MG63 (cell line): ENCODE data around the gene SPRED2. TPM values are rescaled to one million over a fixed set of nuclear protein-coding genes. Genes with fewer than 3 reads are reported as not detected.
A peak's percentile ranks its signal among the peaks of the same experiment; 100 is the strongest.

Experiments
- DNase-seq: peaks from one replicate; pipeline ENCODE4 v3.0.0-alpha.2; 2020
- H3K27me3 ChIP-seq: fragments of 250-450 bp; sonication (Bioruptor Pico); 2 replicates; pipeline ENCODE4 v1.5.1; 2020; ENCODE audit warnings: mild to moderate bottlenecking, moderate library complexity
- H3K36me3 ChIP-seq: fragments of 250-450 bp; sonication (Bioruptor Pico); 2 replicates; pipeline ENCODE4 v1.5.1; 2020; ENCODE audit warnings: mild to moderate bottlenecking, moderate library complexity
- H3K4me3 ChIP-seq: fragments of 250-450 bp; sonication (Bioruptor Pico); 2 replicates; pipeline ENCODE4 v1.5.1; 2020; ENCODE audit warnings: mild to moderate bottlenecking, moderate library complexity
- H3K9me3 ChIP-seq: fragments of 250-450 bp; sonication (Bioruptor Pico); 2 replicates; pipeline ENCODE4 v1.5.1; 2020; ENCODE audit warnings: mild to moderate bottlenecking, moderate library complexity
- total RNA-seq: library from RNA; depleted of rRNA; stranded (reverse); fragments of >200 nt; shearing (Covaris generic); gene quantifications from 2 replicates; pipeline ENCODE4 v1.2.3, GENCODE V29; 2014; ENCODE audit warnings: low replicate concordance

Gene SPRED2
- total RNA-seq, 1 experiment from 2014 or later: 3.8 TPM

DNA sequence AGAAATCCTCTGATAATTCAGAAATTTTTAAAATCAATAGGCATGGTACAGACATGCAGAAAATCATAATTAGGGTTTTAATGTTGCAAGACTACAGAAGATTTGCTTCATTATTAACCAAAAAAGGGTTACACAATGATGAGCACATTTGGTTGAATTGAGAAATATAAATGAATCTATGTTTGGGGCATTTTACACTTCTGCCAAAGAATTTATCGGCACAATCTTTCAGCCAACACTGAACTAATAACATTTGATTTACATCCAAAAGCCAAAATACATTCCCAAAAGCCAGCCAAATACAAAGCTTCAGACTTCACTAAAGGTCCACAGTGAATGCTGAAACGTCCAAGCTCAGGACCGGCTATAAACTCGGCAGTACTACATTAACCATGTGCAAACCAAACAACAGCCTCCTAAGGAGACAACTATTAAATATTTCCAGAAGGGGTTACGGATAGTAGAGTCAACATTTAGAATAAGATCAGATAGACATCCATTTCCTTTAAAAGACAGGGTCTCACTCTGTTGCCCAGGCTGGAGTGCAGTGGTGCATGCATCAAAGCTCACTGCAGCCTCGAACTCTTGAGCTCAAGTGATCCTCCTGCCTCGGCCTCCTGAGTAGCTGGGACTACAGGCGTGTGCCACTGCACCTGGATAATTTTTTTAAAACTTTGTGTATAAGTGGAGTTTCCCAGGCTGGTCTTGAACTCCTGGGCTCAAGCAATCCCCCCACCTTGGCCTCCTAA lies 29.4 kb downstream of the SPRED2 start:
- Histone ChIP-seq H3K4me3 (no peak overlapping the region), H3K9me3 (no peaks in the 10 kb centered on the region), H3K36me3 (no peaks in the 10 kb centered on the region), H3K27me3 (no peaks in the 10 kb centered on the region)
- peak; percentile 20 for DNase-seq

- Histone ChIP-seq H3K27me3 (no peaks in the 10 kb centered on the region), H3K9me3 (no peaks in the 10 kb centered on the region), H3K36me3 (no peaks in the 10 kb centered on the region), H3K4me3 (no peak overlapping the region)
- no peak for DNase-seq
Observed at GRCh38 chr2:65402323-65402722, 30.1 kb downstream of the SPRED2 start.

- Histone ChIP-seq H3K9me3 (no peaks in the 10 kb centered on the region), H3K36me3 (no peaks in the 10 kb centered on the region), H3K4me3 (no peak overlapping the region), H3K27me3 (no peaks in the 10 kb centered on the region)
- DNase-seq: peak; percentile 52
Observed at GRCh38 chr2:65397122-65397521, 35.3 kb downstream of the SPRED2 start.

- peak; percentile 65 for DNase-seq
- Histone ChIP-seq H3K4me3 (no peak overlapping the region), H3K27me3 (no peaks in the 10 kb centered on the region), H3K9me3 (no peaks in the 10 kb centered on the region), H3K36me3 (no peaks in the 10 kb centered on the region)
Observed at GRCh38 chr2:65396348-65397026, 35.9 kb downstream of the SPRED2 start.

- Histone ChIP-seq H3K9me3 (no peaks in the 10 kb centered on the region), H3K36me3 (no peaks in the 10 kb centered on the region), H3K4me3 (no peak overlapping the region), H3K27me3 (no peaks in the 10 kb centered on the region)
- DNase-seq: no peak
Observed at GRCh38 chr2:65395621-65396347, 36.6 kb downstream of the SPRED2 start.

- Histone ChIP-seq H3K36me3 (no peaks in the 10 kb centered on the region), H3K27me3 (no peaks in the 10 kb centered on the region), H3K9me3 (no peaks in the 10 kb centered on the region), H3K4me3 (no peak overlapping the region)
- no peak for DNase-seq
Observed at GRCh38 chr2:65393743-65394422, 38.5 kb downstream of the SPRED2 start.

GRCh38 chr2:65393046-65393445 lies 39.4 kb downstream of the SPRED2 start:
- Histone ChIP-seq H3K36me3 (no peaks in the 10 kb centered on the region), H3K9me3 (no peaks in the 10 kb centered on the region), H3K27me3 (no peaks in the 10 kb centered on the region), H3K4me3 (no peak overlapping the region)
- no peak for DNase-seq

DNA sequence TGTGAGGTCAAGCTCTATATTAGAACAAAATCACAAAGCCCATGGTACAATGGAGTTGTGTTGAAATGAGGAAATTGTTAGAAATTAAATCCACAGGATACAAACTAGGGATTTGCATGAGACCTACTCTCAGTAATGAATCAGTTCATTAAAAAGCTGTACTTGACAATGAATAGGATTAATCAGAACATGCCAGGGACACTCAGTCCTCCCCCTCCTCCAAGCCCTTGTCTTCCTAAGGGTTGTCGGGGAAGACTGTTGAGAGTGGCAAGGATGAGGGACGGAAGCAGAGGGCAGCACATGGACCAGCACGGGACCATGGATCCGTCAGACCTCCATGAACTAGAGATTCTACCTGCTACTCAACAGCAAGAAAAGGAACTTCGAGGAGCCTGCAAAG lies 39.8 kb downstream of the SPRED2 start:
- no peaks in the 10 kb centered on the region for H3K27me3 ChIP-seq
- H3K4me3 ChIP-seq: no peak overlapping the region
- no peaks in the 10 kb centered on the region for H3K9me3 ChIP-seq
- DNase-seq: no peak
- no peaks in the 10 kb centered on the region for H3K36me3 ChIP-seq

DNA sequence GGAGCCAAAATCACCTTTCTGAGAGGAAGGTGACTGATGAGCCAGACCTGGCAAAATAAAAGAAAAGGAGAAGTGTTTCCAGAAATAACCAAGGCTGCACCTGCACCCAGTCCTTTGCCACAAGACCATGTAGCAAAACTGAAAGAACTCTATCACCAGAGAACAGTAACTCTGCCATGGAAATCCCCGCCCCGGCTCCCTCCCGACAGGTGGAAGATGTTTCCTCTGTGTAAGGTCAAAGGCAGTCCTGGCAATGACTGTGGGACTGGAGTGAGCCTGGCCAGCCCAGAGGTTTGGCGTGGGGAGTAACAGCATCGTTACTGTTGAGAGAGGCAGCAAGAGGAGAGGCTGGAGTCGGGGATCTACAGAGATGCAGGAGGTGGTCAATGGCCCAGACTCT lies 42.3 kb downstream of the SPRED2 start:
- H3K27me3 ChIP-seq: no peaks in the 10 kb centered on the region
- no peaks in the 10 kb centered on the region for H3K36me3 ChIP-seq
- no peak for DNase-seq
- H3K4me3 ChIP-seq: no peak overlapping the region
- H3K9me3 ChIP-seq: no peaks in the 10 kb centered on the region

- H3K27me3 ChIP-seq: no peaks in the 10 kb centered on the region
- H3K36me3 ChIP-seq: no peaks in the 10 kb centered on the region
- no peaks in the 10 kb centered on the region for H3K9me3 ChIP-seq
- no peak overlapping the region for H3K4me3 ChIP-seq
- DNase-seq: no peak
Observed at GRCh38 chr2:65389476-65389875, 42.9 kb downstream of the SPRED2 start.

DNA sequence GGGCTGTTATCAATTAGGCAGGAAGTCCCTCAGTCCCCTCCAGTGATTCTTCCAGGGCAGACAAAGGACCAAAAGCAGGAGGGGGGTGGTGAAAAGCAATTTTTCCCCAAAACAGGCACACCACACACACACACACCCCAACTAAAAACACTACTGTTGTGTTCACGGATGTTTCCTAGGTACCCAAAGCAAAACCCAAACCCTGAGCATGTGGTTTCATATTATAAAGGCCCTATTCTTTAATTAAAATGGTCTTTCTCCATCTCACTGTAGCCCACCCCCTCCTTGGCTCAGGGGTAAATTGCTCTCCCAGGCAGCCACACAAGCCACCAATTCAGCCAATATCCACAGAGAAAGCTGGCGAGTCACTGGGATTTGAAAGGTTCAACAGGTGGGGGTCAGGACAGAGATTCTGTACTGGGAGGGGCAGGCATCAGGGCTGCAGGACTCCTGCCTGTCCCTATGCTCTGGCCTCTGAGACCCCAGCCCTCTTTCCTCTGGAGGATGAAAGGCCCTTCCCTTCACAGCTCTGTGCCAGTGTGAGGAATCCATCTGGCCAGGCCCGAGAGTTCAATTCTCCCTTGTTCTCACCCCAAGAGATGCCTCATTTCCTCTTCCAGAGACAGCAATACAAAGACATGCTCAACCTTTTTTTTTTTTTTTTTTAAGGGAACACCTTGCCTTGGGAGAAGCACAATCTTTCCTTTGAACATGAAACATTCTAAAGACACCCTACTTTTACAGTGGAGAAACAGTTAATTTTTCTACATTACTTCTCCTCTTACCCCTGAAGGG lies 43.6 kb downstream of the SPRED2 start:
- no peaks in the 10 kb centered on the region for H3K36me3 ChIP-seq
- H3K4me3 ChIP-seq: no peak overlapping the region
- H3K9me3 ChIP-seq: no peaks in the 10 kb centered on the region
- no peak for DNase-seq
- H3K27me3 ChIP-seq: no peaks in the 10 kb centered on the region

- H3K4me3 ChIP-seq: no peak overlapping the region
- H3K27me3 ChIP-seq: no peaks in the 10 kb centered on the region
- H3K36me3 ChIP-seq: no peaks in the 10 kb centered on the region
- no peaks in the 10 kb centered on the region for H3K9me3 ChIP-seq
- no peak for DNase-seq
Observed at GRCh38 chr2:65388051-65388531, 44.3 kb downstream of the SPRED2 start.

DNA sequence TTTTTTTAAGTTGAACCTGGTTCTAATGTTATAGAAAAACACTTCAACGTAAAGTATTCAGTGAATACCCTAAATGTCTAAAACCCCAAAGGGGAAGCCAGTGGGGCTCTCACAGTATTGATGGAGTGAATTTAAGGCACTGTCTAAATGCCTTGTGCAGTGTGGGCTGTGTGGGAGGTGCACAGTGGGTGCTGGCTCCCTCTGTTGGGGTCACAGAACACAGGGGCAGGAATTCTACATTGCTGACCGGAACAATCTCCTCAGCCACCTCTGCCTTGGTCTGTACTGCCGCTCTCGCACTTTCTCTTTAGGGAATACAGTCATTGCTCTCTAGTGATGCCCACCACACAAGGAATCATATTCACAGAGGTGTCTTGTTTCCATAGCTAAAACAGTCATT lies 45.4 kb downstream of the SPRED2 start:
- H3K27me3 ChIP-seq: no peaks in the 10 kb centered on the region
- H3K36me3 ChIP-seq: no peaks in the 10 kb centered on the region
- no peak overlapping the region for H3K4me3 ChIP-seq
- DNase-seq: no peak
- no peaks in the 10 kb centered on the region for H3K9me3 ChIP-seq

GRCh38 chr2:65386344-65386743 lies 46.1 kb downstream of the SPRED2 start:
- Histone ChIP-seq H3K27me3 (no peaks in the 10 kb centered on the region), H3K9me3 (no peaks in the 10 kb centered on the region), H3K36me3 (no peaks in the 10 kb centered on the region), H3K4me3 (no peak overlapping the region)
- DNase-seq: no peak

DNA sequence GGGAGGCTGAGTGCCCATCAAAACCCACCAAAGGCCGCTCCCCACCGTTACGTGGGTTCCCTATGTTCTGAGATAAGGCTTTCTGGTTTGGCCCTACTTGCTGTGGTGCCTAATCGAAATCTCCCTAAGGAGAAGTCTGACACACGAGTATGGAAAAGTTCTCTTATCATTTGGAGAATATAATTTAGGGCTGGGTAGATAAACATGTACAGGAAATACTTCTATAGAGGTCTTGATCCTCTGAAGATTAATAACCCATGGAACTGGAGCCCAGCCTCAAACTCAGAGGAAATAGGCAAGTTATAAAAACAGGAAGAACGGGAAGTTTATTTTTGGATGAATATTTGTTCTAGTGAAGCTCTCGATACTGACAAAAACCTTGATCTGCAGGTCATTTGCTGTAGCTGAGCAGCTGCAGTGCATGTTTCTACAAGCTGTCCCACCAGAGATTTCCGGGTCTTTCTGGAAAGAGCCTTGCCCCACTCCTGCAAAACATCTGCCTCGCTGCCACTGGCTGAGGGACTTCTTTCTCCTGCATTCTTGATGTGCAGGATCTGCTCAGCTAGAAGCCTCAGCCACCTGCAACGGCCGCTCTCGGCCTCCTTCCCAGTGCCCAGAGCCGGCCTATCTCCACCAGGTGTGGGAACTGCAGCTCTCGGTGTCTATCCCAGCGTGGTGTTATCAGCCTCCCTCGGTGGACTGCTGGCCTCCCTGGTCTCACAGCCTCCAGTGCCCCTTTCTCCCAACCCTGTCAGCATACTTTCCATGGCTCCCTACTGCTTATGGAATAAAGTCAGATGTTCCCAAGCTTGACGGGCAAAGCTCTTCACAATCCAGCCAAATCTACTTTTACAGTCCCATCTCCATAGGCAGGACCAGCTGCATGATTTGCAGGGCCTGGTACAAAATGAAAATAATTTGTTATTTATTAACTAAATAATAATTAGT lies 48.6 kb downstream of the SPRED2 start:
- no peaks in the 10 kb centered on the region for H3K36me3 ChIP-seq
- H3K27me3 ChIP-seq: no peaks in the 10 kb centered on the region
- DNase-seq: no peak
- H3K4me3 ChIP-seq: no peak overlapping the region
- no peaks in the 10 kb centered on the region for H3K9me3 ChIP-seq
